ENCODE results near the gene PABPN1L.

PABPN1L gene

DNA sequence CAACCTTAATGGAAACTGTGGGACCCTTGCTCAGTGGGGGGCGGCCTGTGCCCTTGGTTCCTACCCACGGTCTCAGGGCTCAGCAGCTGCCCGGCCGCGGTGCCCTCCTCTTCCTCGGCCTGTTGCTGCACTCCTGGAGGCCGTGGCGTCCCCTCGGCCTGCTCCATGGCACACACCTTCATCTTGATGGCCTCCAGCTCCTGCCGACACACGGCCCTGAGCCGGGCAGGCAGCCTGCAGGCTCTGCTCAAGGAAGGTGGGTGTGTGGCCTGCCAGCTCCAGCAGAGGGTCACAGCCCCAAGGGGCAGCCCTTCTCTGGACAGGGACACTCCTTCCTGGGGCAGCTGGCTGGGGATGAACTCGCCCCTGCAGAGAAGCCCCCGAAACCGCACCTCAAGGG, 718 bp downstream of the PABPN1L start:
- DNase-seq, result no peak

DNA sequence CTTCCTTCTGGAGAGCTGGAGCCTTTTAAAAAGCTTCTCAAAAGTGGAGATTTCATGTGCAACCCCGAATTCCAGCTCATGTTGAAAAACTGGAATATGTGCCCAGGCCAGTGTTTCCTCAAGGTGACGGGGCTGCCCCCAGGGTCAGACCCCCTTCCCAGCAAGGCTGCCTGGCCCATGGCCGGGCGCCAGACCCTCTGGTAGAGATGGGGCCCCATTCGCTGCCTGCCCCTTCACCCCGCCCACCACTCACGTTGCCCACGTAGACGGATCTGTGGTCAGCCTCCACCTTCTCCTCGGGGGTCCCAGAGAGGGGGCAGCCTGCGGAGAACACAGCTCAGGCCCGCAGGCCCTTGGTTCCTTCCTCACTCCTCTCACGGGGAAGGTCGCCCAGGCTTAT, 1.1 kb downstream of the PABPN1L start:
- DNase-seq, result no peak

DNA sequence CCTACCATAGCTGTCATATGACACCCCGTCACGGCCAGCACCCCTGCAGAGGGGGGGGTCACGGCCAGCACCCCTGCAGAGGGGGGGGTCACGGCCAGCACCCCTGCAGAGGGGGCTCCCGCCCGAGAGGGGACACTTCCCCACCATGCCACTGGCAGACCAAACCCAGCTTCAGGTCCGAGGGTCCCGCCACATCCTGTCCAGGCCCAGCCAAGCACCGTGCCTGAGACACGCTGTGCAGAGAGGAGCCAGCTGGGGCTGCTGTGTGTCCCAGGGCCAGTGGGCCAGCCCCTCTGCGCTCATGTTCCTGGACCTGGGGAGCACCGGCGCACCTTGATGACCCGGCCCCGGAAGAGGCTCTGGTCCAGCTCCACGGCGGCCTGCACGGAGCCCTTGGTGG, 1.9 kb downstream of the PABPN1L start:
- no peak for DNase-seq

DNA sequence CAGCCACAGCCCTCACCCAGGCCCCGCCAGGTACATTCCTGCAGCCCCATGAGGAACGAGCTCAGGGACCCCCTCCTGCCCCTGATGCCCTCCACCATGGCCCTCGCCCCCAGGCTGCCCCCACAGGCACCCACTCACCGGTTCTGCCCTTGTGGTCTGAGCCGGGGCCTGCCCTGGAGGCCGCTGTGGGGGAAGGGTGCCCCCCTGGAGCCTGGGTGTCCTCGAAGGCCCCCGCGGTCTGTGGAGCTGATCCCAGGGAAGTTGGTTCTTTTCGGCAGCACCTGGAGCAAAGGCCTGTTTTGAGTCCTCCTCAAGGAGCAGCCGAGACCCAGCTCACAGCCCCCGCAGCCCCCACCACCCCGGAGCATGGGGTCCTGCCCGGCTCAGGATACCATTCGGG, 2.4 kb downstream of the PABPN1L start:
- DNase-seq, result no peak

DNA sequence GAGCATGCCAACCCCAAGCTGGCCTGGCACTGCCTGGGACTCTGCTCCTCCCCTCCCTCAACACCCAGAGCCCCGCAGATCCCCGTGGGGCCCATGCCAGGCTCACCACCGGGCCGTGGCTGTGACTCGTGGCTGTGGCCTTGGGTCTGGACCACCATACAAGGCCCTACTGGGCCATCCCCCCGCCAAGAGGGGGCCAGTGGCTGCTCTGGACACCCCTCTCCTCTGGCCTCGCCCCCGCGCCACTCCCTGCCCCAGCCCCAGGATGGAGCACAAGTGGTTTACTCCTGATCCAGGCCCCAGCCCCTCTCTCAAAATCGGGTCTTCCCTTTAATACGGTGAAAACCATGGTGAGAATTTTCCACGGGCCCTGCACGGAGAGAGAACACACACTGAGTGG, 3.0 kb downstream of the PABPN1L start:
- DNase-seq, result no peak

DNA sequence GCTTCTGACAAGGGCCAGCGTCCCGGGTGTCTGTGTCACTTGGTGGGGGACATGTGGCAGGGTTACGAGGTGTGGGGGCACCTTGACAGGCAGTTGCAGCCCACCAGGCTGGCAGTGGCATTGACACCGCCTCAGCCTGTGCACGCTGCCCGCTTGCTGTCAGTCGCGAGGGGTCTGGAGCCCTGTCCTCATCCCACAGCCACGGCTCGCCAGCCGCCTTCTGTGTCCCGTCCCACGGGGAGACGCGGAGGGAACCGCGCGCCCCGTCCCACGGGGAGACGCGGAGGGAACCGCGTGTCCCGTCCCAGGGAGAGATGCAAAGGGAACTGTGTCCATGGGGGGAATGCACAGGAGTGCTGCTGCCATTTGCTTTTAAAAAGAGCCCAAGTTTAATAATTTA, 3.5 kb downstream of the PABPN1L start:
- no peak for DNase-seq

DNA sequence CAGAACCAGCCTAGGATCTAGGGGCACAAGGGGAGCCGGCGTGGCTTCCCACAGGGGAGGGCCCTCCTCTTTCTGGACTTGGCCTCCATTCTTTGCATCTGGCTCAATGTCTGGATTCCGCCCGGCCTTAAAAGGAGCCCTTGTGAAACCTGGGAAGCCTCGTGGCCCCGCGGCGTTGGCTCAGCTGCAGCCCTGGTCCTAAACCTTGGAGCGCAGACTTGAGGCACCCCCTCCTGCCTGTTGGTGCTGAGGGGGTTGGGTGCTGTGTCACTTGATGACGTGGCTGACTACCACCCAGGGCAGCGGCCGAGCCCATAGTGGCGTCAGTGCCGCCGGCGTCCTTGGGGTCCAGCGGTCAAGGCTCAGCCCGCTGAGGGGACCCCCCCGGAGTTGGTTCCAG, 5.1 kb downstream of the PABPN1L start:
- DNase-seq, result no peak

DNA sequence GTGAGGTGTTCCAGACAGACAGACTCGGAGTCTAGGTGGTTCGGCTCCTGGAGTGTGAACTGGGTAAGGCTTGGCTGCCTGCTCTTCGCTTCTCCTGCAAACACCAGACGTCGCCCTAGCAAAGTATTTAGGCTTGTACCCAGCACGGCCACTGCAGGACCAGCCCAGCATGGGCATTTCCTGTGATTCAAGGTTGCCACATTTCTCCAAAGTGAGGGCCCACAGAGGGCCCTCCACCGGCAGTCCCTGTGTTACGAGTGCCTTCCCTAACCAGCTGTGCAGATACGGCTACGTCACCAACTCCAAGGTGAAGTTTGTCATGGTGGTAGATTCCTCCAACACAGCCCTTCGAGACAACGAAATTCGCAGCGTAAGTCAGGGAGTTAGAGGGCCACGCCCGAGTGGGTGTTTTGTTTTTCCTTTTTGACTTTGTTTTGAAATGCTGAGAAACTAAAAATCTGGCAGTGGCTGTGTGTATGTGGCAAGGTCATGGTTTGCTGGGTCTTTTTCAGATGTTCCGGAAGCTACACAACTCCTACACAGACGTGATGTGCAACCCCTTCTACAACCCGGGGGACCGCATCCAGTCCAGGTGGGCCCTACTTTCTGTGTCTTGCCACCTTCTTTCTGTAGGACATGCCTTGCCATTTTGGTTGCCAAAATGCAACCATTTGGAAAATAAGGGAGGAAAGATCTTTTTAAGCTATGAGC, 6.9 kb downstream of the PABPN1L start:
- DNase-seq, result no peak

DNA sequence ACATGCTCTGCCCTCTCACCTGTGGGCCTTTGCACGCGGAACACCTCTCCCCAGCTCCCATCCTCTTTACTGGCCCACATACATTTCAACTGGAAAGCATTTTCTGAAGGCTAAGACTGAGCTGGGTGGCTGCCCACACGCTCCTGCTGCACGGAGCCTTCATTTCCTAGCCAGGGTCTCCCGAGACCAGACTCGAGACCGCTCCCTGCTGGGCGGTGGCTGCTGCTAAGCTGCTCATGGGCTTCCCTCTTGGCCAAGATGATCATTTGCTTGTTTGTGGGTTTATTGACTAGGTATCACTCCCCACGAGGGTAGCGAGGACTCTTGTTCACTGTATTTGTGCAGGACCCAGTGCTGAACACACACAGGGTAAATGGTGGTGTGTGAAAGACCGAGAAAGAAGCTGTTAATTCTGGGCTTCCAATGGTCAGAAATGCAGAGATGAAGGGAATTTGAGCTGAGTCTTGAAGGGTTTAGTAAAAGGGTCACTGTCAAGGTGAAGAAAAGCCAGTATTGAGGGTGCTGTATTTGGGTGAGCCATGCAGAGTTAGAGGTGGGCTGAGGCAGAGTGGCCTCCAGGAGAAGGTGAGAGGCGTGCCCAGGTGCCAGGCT, 8.6 kb downstream of the PABPN1L start:
- DNase-seq, result peak; percentile 50

DNA sequence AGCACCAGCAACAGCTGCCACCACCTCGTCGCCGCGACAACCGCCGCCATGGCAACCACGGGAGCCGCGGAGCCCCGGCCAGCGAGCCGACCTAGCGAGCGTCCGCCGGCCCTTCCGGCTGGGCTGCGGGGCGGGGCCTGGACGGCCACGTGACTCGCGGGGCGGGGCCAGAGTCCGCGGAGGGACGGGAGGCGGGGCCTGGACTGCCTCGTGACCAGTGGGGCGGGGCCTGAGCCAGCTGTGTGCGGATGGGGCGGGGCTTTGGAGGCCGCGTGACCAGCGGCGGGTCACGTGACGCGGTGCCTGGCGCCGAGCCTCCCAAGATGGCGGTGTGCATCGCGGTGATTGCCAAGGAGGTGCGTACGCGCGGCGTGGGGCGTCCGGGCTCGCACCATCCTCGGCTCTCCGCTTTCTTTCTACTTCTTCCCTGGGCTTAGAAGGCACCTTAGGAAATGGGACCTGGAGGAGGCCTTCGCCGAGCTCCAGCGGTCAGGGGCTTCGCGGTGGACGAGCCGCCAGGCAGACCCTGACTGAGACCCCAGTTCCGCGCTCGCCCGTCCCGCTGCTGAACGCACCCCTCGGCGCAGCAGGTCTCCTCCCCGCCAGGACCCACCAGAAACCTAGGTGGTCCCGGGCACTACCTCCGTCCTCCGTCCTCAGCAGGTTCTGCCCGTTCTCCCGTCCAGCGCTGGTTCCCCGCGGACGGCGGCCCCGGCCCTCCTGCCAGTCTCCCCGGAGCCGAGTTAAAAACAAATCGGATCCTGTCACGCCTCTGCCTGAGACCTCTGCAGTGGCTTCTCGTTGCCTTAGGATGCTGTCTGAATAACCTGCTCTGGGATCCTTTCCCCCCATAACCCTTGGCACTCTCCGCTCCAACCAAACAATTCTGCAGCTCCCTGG, 9.4 kb downstream of the PABPN1L start, which contains the start of the genes GALNS and TRAPPC2L:
Gene GALNS, minus strand, starts transcription at position 120 of the 900 bp plus-strand sequence. Its CDS starts 70 bp downstream, at position 50.
Gene TRAPPC2L, plus strand, starts transcription at position 300 of the 900 bp plus-strand sequence. Its CDS starts 24 bp downstream, at position 324.
- DNase-seq, result peak; percentile 96

DNA sequence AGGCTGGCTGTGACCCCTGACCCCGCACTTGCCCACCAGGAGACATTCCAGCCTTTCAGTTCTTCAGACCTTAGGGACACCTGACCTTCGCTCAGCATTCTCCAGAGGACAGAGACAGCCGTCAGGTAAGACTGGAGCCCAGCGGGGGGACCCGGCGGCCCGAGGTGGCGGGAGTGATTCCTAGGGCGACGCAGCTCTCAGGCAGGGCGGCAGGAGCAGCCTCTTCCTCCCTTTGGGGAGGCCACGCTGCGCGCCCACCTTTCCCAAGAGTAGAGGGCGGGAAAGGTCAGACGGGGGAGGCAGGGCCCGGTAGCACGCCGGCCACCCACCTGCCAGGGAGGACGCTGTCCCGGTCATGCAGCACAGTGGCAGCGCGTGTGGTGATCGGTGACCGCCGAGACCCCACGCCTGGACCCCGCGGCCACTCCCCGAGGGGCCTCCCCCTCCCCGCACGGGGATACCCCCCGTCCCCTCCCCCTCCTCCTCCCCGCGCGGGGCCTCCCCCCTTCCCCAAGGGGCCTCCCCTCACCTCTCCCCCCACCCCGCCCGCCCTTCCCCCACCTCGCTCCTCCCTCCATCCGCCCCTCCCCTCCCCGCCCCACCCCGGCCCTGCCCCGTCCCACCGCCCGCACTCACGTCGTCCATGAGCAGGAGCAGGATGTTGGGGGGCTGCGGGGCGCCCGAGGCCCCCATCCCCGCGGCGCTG, 10.2 kb downstream of the PABPN1L start:
- no peak for DNase-seq

DNA sequence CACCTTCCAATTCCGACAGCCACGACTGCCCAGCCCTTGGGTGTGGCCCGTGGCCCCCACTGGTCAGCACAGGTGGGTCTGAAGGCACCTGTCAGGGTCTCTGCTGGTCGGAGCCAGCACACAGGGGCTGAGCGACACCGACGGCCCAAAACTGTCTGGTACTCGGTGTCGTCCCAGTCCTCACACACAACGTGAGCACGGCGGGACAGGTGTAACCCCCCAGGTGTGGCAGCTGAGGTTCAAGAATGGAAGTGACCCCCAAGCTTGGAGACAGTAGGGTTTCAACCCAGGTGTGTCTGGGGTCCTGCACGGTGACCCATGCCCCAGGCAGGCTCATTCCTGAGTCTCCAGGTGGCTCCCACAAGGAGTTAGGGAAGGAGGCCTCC, 10.7 kb downstream of the PABPN1L start:
- no peak for DNase-seq

DNA sequence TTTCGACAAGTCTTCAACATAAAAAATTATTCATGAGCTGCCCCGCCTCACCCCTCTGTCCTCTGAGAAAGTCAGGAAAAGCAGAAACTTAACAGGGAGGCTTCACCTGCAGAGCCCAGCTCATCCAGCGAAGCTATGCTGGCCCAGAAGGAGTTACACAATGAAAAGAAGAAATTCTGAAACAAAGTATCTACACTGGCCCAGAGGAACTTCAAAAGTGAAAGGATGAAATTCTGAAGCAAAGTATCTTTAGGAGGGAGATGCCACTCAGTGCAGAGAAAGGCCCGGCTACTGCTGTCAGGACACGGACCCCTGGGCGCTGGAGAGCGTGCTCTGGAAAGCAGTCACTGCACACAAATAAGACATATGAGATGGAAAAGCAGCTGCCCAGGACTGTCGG, 11.3 kb downstream of the PABPN1L start:
- no peak for DNase-seq

DNA sequence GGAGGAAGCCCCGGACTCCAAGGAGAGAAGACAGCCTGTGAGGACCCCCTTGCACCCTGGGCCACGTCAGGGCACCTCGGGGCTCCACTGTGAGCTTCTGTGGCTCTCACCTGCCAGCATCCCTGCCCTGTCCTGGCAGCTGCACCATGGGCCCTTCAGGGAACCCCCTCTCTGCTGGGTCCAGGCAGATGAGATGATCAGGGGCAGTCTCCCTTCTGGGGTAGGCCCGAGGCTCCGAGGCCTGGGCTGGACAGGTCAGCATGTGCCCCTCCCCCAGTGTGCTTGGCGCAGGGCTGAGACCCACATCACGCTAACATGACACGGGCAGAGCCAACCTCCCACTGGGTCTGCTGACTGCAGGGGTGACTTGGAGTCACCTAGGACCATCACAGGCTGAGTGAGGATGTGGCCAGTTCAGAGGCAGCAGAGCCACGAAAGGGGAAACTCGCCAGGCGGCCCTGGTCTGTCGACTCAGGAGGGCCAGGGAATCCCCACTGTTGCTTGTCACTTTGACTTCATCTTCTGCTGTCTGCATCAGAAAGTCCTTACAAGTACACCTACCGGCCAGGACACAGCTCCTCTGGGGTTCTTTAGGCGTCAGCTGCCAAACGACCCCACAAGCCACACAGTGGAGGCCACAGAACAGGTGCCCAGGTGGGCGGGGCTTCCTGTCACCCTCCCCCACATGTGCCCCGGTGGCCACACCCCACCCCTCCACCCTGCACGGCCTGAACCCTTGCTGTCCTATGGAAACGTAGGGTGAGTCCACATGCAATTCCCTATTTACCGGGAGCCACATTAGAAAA, 12.0 kb downstream of the PABPN1L start:
- DNase-seq, result no peak

DNA sequence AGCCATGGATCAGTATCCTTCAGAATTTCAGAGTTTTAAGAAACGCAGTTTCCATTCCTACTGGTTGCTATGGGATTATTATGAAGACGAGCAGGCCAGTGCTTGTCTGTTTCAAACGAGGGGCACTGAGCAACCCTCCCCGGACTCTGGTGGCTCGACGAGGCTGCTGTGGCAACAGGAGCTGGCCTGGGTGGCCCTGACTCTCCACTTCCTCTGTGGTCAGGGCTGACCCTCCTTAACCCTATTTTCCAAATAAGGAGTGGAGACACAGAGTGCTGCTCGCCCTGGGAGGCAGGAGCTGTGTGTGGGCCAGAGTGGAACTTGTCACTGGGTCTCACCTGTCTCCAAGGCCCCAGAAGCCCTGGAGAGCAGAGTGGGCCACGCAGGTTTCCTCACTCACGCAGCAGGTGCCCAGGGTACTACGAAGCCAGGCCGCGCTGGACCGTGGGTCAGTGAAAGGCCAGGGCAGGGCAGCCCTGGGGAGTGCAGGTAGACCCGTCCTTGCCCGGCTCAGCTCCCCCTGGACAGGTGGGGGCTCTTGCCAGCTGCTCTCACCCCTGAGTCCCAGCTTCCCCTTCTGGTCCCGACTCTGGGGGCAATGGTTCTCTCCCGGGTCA, 13.0 kb downstream of the PABPN1L start:
- no peak for DNase-seq

DNA sequence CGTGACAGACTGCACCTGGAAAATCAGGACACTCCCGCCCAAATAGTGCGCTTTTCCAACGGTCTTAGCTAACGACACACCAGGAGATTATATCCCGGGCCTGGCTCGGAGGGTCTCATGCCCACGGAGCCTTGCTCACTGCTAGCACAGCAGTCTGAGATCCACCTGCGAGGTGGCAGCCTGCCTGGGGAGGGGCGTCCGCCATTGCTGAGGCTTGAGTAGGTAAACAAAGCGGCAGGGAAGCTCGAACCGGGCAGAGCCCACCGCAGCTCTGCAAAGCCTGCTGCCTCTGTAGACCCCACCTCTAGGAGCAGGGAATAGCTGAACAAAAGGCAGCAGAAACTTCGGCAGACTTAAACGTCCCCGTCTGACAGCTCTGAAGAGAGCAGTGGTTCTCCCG, 14.8 kb downstream of the PABPN1L start:
- DNase-seq, result no peak

DNA sequence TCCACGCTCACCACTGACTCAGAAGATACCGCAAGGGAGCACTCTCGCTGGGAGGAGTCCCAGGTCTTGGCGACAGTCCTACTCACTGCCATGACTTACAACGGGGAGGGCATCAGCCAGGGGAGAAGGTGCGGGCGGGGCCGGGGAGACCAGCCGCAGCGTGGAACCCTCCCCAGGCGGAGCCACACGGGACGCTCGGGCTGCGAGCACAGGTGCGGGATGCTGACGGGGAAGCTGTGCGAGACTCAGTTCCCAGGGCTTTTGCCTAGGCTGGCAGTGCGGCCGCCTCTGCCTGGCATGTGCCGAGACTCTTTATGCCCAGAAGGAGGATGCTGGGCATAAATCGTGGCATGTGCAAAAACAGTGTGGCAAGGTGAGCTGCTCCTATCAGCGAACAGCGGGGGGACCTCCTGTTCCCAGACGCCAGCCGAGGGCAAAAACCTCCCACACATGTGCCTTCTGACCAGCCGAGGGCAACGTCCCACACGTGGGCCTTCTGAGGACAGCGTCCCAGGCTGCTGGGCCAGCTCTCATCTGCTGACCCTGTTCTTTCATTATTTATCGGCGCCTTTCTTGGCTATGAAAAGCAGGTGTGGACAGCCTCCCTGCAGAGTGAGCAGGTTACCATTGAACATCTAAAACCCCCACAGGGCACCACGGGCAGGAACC, 15.8 kb downstream of the PABPN1L start:
- no peak for DNase-seq

DNA sequence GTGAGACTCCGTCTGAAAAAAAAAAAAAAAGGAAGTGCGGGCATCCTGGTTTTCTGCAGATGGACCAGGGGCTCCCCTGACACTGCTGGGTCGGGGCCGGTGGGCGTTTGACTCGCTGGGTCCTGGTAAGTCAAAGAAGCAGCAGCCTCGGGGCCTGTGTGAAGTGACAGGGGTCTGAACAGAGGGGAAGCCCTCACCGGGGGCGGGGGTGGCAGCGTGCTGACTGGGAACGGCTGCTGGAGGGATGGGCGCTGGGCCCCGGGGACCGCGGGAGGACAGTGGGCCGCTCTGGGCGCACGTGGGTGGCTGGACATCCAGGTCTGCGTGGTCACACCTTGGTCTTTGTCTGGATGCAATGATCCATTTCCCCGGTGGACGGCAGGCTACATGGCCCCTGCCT, 17.9 kb downstream of the PABPN1L start:
- no peak for DNase-seq

DNA sequence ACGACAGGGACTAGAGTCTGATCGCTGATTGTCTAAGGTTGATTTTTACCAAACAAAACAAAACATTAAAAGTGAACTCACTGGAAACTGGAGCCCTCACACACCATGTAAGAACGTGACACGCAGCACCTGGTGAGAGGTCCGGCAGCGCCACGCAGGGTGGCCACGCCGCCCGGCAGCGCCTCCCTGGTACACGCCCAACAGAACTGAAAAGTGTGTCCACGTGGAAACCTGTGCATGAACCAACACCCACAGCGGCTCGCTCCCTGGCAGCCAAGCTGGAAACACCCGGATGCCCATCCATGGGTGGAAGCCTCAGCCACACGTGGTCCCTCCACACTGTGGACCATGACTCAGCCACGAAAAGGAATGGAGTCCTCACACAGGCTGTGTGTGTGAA, 18.8 kb downstream of the PABPN1L start:
- DNase-seq, result no peak

DNA sequence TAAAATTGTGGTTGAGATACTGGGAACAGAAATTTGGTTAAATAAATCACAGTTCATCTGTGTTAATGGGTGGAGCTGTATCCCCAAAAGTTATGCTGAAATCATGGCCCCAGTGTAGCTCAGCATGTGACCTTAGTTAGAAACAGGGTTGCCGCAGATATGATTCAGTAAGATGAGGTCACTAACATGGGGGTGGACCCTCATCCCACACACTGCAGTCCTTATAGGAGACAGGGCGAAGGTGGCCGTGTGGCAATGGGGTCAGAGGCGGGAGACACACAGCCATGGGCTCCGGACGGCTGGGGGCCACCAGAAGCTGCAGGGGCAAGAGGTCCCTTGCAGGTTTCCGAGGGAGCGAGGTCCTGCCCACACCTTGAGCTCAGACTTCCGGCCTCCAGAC, 20.4 kb downstream of the PABPN1L start:
- DNase-seq, result no peak

DNA sequence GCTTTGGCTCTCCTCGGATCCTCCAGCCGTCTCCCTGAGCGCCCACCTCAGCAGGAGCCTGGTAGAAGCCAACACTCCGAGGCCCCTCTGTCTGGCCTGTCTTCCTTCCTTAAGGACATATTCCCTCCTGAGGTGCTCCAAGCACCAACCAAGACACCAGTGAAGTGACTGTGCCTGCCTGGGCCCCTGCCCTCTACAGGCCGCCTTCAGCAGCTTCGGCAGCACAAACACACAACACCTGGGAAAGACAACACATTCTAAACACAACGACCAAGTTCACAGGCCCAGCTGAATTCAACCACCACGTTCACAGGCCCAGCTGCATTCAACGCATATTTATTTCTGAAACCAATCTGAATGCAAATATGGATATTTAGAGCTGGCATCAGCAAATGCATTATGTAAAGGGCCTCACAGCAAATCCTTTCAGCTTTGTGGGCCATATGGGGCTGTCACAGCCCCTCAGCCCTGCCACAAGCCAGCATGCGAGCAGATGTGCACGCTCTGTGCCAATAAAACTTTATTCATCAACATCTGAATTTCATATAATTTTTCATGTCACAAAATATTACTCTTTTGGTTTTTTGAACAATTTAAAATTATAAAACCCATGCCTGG, 21.9 kb downstream of the PABPN1L start:
- no peak for DNase-seq

Data from NCI-H1436 (cell line).